ENCODE measurements around the gene TNFRSF6B.
"Not testable (repeated sequence)": the region's sequence is repeated elsewhere in the genome, so short reads cannot be mapped to it uniquely, and the experiment has no call there.

TNFRSF6B gene

DNA sequence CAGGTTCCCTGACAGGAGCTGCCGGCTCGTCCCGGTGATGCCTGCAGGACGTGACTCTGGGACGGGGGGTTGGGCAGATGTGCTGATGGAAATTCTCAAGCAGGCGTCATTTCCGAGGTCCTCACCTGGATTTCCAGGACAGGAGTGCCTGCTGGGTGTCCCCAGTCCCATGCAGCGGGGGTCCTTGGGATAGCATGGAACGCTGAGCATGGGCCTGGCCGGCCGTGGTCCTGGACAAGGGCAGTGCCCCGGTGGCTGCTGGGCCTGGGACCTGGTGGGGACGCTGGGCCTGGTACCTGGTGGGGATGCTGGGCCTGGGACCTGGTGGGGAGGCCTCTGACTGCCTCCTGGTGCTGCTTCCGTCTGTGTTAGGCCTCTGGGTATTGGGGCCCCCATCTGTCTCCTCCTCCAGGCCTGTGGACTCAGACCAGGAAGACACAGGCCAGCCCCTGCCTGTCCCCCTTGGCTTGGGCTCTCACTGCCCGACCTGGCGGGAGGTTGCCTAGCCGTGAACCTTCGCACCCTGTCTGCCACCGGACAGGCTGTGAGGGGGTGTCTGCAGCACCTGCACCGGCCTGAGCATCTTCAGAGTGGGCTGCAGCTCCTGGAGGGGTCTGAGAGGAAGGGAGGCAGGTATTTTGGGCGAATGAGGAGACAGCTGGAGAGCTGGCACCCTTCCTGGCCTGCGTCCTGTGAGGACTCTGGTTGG is 32.2 kb upstream of the TNFRSF6B start:
- no peak for DNase-seq (ENCODE audit: low read depth)
- TF ChIP-seq, protein P1, sequence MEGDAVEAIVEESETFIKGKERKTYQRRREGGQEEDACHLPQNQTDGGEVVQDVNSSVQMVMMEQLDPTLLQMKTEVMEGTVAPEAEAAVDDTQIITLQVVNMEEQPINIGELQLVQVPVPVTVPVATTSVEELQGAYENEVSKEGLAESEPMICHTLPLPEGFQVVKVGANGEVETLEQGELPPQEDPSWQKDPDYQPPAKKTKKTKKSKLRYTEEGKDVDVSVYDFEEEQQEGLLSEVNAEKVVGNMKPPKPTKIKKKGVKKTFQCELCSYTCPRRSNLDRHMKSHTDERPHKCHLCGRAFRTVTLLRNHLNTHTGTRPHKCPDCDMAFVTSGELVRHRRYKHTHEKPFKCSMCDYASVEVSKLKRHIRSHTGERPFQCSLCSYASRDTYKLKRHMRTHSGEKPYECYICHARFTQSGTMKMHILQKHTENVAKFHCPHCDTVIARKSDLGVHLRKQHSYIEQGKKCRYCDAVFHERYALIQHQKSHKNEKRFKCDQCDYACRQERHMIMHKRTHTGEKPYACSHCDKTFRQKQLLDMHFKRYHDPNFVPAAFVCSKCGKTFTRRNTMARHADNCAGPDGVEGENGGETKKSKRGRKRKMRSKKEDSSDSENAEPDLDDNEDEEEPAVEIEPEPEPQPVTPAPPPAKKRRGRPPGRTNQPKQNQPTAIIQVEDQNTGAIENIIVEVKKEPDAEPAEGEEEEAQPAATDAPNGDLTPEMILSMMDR (conservative IDR thresholded peaks at IDR 0.05; ENCODE audit: low read depth, low read length), result no peak
- no peak overlapping the region for H3K4me3 ChIP-seq (ENCODE audit: low read length)

DNA sequence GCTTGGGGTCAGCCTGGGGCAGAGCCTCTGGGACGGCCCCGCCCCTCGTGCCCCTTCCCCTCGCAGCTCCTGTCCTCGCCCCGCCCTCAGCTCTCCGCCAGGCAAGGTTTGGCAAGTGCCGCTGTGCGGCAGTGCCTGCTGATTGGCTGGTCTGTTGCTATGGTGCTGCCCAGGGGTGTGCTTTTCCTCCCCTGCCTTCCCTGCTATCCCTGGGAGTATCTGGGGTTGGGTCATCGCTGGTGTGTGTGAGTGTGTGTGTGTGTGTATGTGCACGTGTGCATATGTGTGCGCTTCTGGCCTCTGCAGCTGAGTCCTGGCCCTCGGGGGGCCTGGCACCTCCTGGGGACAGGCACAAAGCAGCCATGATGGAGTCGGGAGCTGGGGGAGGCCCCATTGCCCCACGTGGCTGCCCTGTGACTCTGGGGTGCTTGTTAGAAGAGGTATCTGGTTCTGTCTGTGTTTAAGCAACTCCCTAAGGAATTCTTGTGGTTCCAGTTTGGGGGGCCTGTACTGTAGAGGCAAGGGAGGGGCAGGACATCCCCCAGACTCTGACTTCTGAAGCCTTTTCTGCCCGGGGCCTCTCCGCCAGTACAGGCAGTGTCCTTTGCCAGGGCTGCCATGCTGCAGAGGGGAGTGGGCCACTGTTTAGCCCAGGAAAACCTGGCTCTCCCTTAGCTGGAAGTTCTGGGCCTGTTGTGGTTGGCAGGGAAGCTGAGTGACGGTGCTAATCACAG is 31.4 kb upstream of the TNFRSF6B start:
- TF ChIP-seq, protein P1 (conservative IDR thresholded peaks at IDR 0.05; ENCODE audit: low read depth, low read length), result no peak
- DNase-seq (ENCODE audit: low read depth), result no peak
- no peak overlapping the region for H3K4me3 ChIP-seq (ENCODE audit: low read length)

DNA sequence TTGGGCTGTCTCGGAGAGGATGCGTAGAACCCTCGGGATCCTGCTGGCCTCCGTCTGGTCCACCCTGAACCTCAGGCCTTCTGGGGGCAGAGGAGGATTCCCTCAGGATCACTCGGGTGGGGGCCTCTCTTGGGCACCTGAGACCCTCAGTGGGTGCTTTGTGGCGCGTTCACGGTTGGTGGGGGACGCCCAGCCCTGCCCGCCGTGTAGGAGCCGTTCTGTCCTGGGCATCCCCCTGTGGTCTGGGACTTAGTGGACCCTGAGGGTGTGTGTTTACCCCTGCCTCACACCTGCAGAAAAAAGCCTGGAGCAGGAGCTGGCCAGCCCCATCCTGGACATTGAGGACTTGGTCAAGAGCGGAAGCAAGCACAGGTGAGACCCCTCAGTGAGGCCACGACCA is 30.7 kb upstream of the TNFRSF6B start:
- DNase-seq (ENCODE audit: low read depth), result no peak
- H3K4me3 ChIP-seq (ENCODE audit: low read length), result no peak overlapping the region
- TF ChIP-seq, protein P1 (conservative IDR thresholded peaks at IDR 0.05; ENCODE audit: low read depth, low read length), result no peak

DNA sequence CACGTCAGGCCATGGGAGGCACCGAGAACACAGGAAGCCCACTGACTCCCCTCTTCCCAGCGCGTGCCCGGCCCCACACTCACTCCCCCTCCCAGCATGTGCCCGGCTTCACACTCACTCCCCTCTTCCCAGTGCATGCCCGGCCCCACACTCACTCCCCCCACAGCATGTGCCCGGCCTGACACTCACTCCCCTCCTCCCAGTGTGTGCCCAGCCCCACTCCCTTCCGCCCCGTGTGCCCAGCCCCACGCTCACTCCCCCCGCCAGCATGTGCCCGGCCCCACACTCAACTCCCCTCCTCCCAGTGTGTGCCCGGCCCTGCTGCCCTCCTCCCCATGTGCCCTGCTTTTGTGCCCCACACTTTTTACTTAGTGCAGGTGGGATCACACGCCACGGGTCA is 28.6 kb upstream of the TNFRSF6B start:
- TF ChIP-seq, protein P1 (conservative IDR thresholded peaks at IDR 0.05; ENCODE audit: low read depth, low read length), result no peak
- DNase-seq (ENCODE audit: low read depth), result no peak
- no peak overlapping the region for H3K4me3 ChIP-seq (ENCODE audit: low read length)

DNA sequence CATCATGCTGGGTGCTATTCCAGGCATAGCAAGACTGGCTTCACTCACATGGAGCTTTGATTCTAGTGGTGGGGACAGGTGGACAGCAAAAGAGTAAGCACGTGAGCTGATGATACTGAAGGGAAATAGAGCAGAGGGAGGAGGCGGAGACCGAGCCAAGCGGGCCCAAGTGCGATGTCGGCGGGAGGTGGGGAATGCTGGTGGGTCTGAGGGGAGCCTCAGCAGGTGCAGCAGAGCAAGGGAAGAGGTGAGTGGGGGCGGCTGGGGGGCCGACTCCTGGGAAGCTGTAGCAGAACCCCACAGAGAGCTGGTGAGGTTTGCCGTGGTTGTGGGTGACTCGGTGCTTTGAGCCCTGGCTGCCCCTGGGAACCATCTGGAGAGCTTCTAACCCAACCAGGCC is 28.1 kb upstream of the TNFRSF6B start:
- no peak overlapping the region for H3K4me3 ChIP-seq (ENCODE audit: low read length)
- no peak for DNase-seq (ENCODE audit: low read depth)
- TF ChIP-seq, protein P1 (conservative IDR thresholded peaks at IDR 0.05; ENCODE audit: low read depth, low read length), result no peak

DNA sequence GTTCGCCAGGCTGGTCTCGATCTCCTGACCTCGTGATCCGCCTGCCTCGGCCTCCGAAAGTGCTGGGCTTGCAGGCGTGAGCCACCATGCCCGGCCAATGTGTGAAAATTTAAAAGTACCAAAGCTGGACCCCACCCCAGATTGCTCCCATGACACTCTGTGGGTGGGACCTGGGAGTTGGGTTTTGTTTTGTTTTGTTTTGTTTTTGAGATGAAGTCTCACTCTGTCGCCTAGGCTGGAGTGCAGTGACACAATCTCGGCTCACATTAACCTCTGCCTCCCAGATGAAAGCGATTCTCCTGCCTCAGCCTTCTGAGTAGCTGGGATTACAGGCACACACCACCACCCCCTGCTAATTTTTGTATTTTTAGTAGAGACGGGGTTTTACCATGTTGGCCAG is 24.8 kb upstream of the TNFRSF6B start:
- DNase-seq (ENCODE audit: low read depth); H3K4me3 ChIP-seq (ENCODE audit: low read length): not testable (repeated sequence)

DNA sequence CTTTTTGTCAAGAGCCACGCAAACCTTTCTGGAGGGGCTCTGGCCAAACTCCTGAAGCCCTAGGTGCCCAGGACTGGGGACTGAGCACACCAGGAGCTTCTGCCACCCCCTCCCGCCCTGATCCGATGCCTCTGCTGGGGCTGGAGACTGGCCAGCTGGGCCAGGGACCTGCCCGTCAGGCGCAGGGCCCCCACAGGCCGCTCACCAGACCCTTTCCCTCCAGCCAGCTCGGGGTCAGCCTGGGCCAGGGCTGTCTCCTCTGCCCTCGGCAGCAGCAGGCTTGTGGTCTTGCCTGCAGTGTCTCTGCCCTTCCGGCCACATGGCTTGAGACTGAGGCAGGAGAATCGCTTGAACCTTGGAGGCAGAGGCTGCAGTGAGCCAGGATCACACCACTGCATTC is 23.8 kb upstream of the TNFRSF6B start:
- TF ChIP-seq, protein P1 (conservative IDR thresholded peaks at IDR 0.05; ENCODE audit: low read depth, low read length), result no peak
- no peak overlapping the region for H3K4me3 ChIP-seq (ENCODE audit: low read length)
- DNase-seq (ENCODE audit: low read depth), result no peak

Measured in retinal pigment epithelial cell (primary cell).